HCT116 (cell line): ENCODE data around the gene TTC33. TPM values are rescaled to one million over a fixed set of nuclear protein-coding genes. Genes with fewer than 3 reads are reported as not detected.

Experiments
- ATAC-seq: fragments of 200-7000 bp; cut with Tn5 transposase; 2 replicates; pipeline ENCODE4 v1.9.1; 2020; ENCODE audit warnings: mild to moderate bottlenecking, moderate library complexity
- BruUV-seq: library from RNA; stranded (reverse); fragments of 400-500 nt; replicated peaks from 2 replicates; lab custom pipeline; 2021; lab: Mats Ljungman, UMichigan
- CTCF ChIA-PET: fragments of 300-600 bp; sonication (Branson Sonifier 250); formaldehyde crosslinking; loops from one replicate; lab custom pipeline; 2021; ENCODE audit warnings: antibody characterized with exemption; lab: Charles Lee
- POLR2A ChIA-PET: fragments of 300-600, 350-600 bp; sonication (Branson Sonifier 250); formaldehyde crosslinking; loops from one replicate; lab custom pipeline; 2021; ENCODE audit warnings: antibody characterized with exemption; lab: Charles Lee
- RAD21 ChIA-PET, 2 experiments: fragments of 300-600 bp; sonication (Branson Sonifier 250); formaldehyde crosslinking; loops; one replicate each; lab custom pipeline; 2023; ENCODE audit warnings: low total read pairs in 2 of 2; ENCODE audit not compliant: uncharacterized antibody in 2 of 2, unreplicated experiment in 2 of 2, low non-redundant PET in 1 of 2; lab: Charles Lee
- DNase-seq: peaks from one replicate; pipeline ENCODE4 v3.0.0-alpha.2; 2010; ENCODE audit warnings: low read depth, low spot score
- H2AFZ ChIP-seq: fragments of 200-600 bp; shearing (Covaris generic), sonication (generic); 2 replicates; pipeline ENCODE4 v1.6.1; 2017; ENCODE audit warnings: low read depth, mixed run types, mixed read lengths, antibody characterized with exemption, low read length; ENCODE audit not compliant: poor library complexity, severe bottlenecking
- H3K27ac ChIP-seq: 2 replicates; pipeline ENCODE4 v1.5.1; 2012; ENCODE audit warnings: low read depth, low read length
- H3K27me3 ChIP-seq: fragments of 200-600 bp; sonication (generic); 2 replicates; pipeline ENCODE4 v1.6.1; 2016; ENCODE audit warnings: mixed run types, low read length, mixed read lengths; ENCODE audit not compliant: insufficient read depth
- H3K36me3 ChIP-seq, 2 experiments: fragments of 200-500 bp in 1 of 2; fragments of 200-600 bp in 1 of 2; sonication (Bioruptor generic) in 1 of 2; sonication (generic) in 1 of 2; 2 replicates each; pipeline versions ENCODE4 v1.5.1 to v1.6.1; 2014 to 2016; ENCODE audit warnings: low read length in 2 of 2, inconsistent platforms in 1 of 2, mixed read lengths in 1 of 2, mixed run types in 1 of 2; ENCODE audit not compliant: insufficient read depth in 2 of 2, control insufficient read depth in 1 of 2
- H3K4me1 ChIP-seq, 2 experiments: fragments of 200-600 bp in 1 of 2; sonication (generic) in 1 of 2; 2 replicates each; pipeline versions ENCODE4 v1.5.1 to v1.6.1; 2012 to 2017; ENCODE audit warnings: low read length in 2 of 2, inconsistent platforms in 1 of 2, mild to moderate bottlenecking in 1 of 2, mixed read lengths in 1 of 2, mixed run types in 1 of 2, moderate library complexity in 1 of 2; ENCODE audit not compliant: insufficient read depth in 2 of 2, control insufficient read depth in 1 of 2
- H3K4me2 ChIP-seq: fragments of 200-600 bp; sonication (generic); 2 replicates; pipeline ENCODE4 v1.6.1; 2017; ENCODE audit warnings: mixed run types, low read length, mixed read lengths
- H3K4me3 ChIP-seq, 2 experiments: fragments of 200-600 bp in 1 of 2; sonication (generic) in 1 of 2; replicated peaks in 1 of 2; 2 replicates each; pipeline ENCODE4 v1.5.1; 2011 to 2016; ENCODE audit warnings: low read length in 2 of 2, control low read depth in 1 of 2, low read depth in 1 of 2, mild to moderate bottlenecking in 1 of 2, mixed read lengths in 1 of 2, mixed run types in 1 of 2
- H3K79me2 ChIP-seq: fragments of 200-600 bp; sonication (generic); 2 replicates; pipeline ENCODE4 v1.6.1; 2017; ENCODE audit warnings: mild to moderate bottlenecking, mixed run types, low read length, moderate library complexity, mixed read lengths; ENCODE audit not compliant: insufficient read depth
- H3K9ac ChIP-seq: fragments of 200-600 bp; sonication (generic); 2 replicates; pipeline ENCODE4 v1.6.1; 2016; ENCODE audit warnings: low read length, mixed read lengths
- H3K9me2 ChIP-seq: fragments of 200-600 bp; sonication (generic), shearing (Covaris generic); 2 replicates; pipeline ENCODE4 v1.6.1; 2017; ENCODE audit warnings: mixed run types, mild to moderate bottlenecking, moderate library complexity; ENCODE audit not compliant: insufficient read depth
- H3K9me3 ChIP-seq, 2 experiments: fragments of 200-500 bp in 1 of 2; fragments of 200-600 bp in 1 of 2; sonication (Bioruptor generic) in 1 of 2; sonication (generic) in 1 of 2; 2 replicates each; pipeline ENCODE4 v1.6.1; 2014 to 2017; ENCODE audit warnings: low read length in 2 of 2, mixed read lengths in 2 of 2, inconsistent platforms in 1 of 2, low read depth in 1 of 2, mild to moderate bottlenecking in 1 of 2, mixed run types in 1 of 2, moderate library complexity in 1 of 2; ENCODE audit not compliant: control insufficient read depth in 1 of 2, insufficient read depth in 1 of 2
- H4K20me1 ChIP-seq: fragments of 200-600 bp; sonication (generic), shearing (Covaris generic); 2 replicates; pipeline ENCODE4 v1.6.1; 2017; ENCODE audit warnings: mixed run types, mild to moderate bottlenecking, moderate library complexity; ENCODE audit not compliant: insufficient read depth
- EGR1 ChIP-seq: IDR thresholded peaks from 2 replicates; pipeline ENCODE4 v1.6.1; 2012; ENCODE audit warnings: low read depth
- FOSL1 ChIP-seq: IDR thresholded peaks from 2 replicates; pipeline ENCODE4 v1.6.1; 2012; ENCODE audit warnings: low read depth
- RAD21 ChIP-seq: IDR thresholded peaks from 2 replicates; pipeline ENCODE4 v1.6.1; 2012; ENCODE audit warnings: low read depth, mild to moderate bottlenecking
- SIN3A ChIP-seq: IDR thresholded peaks from 2 replicates; pipeline ENCODE4 v1.6.1; 2012; ENCODE audit warnings: low read depth
- TCF7L2 ChIP-seq: IDR thresholded peaks from 2 replicates; pipeline ENCODE4 v1.7.0; 2011; ENCODE audit warnings: borderline replicate concordance, inconsistent platforms; ENCODE audit not compliant: insufficient read depth, insufficient read length; ENCODE audit errors: extremely low read depth
- intact Hi-C: fragments of 100-400 bp; cut with micrococcal nuclease; formaldehyde crosslinking; loops from 2 replicates; pipeline ENCODE4 v1.10.0; 2022
- total RNA-seq: library from RNA; stranded (reverse); gene quantifications from one replicate; pipeline ENCODE4 v1.2.1, GENCODE V29; 2021; ENCODE audit not compliant: unreplicated experiment

Gene TTC33
- total RNA-seq, 1 experiment from 2014 or later = 14.5 TPM

- Histone ChIP-seq H3K36me3 (no peaks in the 10 kb centered on the region), H3K9me2 (no peaks in the 10 kb centered on the region), H3K9me3 (no peaks in the 10 kb centered on the region), H4K20me1 (no peaks in the 10 kb centered on the region), H3K4me3 (no peak overlapping the region), H3K4me2 (peak overlapping the region; percentile 36), H2AFZ (no peak overlapping the region), H3K79me2 (no peaks in the 10 kb centered on the region), H3K4me1 (peaks cover 19 to 33% of the 10 kb centered on the region in 2 experiments), H3K27me3 (no peaks in the 10 kb centered on the region), H3K9ac (no peak overlapping the region), H3K27ac (no peak overlapping the region; the same call in 1 of the 2 replicates)
- ATAC-seq (no peak), DNase-seq (no peak)
- BruUV-seq = no TSS peak
- intact Hi-C loops = no loop called here
- TF ChIP-seq FOSL1 = peak; percentile 15; the same call in 1 of the 2 replicates
- TF ChIP-seq SIN3A = no peak
- no peak for TF ChIP-seq TCF7L2
- no peak for TF ChIP-seq RAD21
- ChIA-PET RAD21 (no interaction called here), POLR2A (no interaction called here), CTCF (no interaction called here)
Observed at GRCh38 chr5:40676613-40677343, 79.0 kb downstream of the TTC33 start.

- Histone ChIP-seq H3K4me2 (no peak overlapping the region), H3K4me1 (peaks cover 19 to 32% of the 10 kb centered on the region in 2 experiments), H3K27ac (no peak overlapping the region), H3K27me3 (no peaks in the 10 kb centered on the region), H2AFZ (no peak overlapping the region), H3K9ac (no peak overlapping the region), H3K4me3 (no peak overlapping the region), H3K9me3 (no peaks in the 10 kb centered on the region), H3K79me2 (no peaks in the 10 kb centered on the region), H4K20me1 (no peaks in the 10 kb centered on the region), H3K36me3 (no peaks in the 10 kb centered on the region), H3K9me2 (no peaks in the 10 kb centered on the region)
- ChIA-PET RAD21 (no interaction called here), CTCF (no interaction called here), POLR2A (no interaction called here)
- TF ChIP-seq EGR1 = no peak
- ATAC-seq = no peak
- intact Hi-C loops = no loop called here
- no peak for DNase-seq
- BruUV-seq = no TSS peak
Observed at GRCh38 chr5:40675396-40676133, 80.2 kb downstream of the TTC33 start.
